Colonic mucosa (tissue), 4 donors: ENCODE results near the gene TMEM131. TPM values are rescaled to one million over a fixed set of nuclear protein-coding genes. Genes with fewer than 3 reads are reported as not detected.

ENCODE experiments used
- DNase-seq: peaks from one replicate; pipeline ENCODE4 v3.0.0-alpha.2; 2020
- H3K27ac ChIP-seq: fragments of 200-600 bp; one replicate; pipeline ENCODE4 v1.8.0; 2021
- H3K27me3 ChIP-seq: fragments of 200-600 bp; one replicate; pipeline ENCODE4 v1.8.0; 2021
- H3K36me3 ChIP-seq: fragments of 200-600 bp; one replicate; pipeline ENCODE4 v1.8.0; 2021
- H3K4me1 ChIP-seq: fragments of 200-600 bp; one replicate; pipeline ENCODE4 v1.8.0; 2021; ENCODE audit warnings: mild to moderate bottlenecking
- H3K4me3 ChIP-seq: fragments of 200-600 bp; one replicate; pipeline ENCODE4 v1.8.0; 2021
- H3K9ac ChIP-seq, 2 donors: one replicate each; pipeline ENCODE4 v1.7.0; 2013; ENCODE audit warnings: control low read depth in 2 of 2, low read depth in 2 of 2, low read length in 2 of 2
- H3K9me3 ChIP-seq: fragments of 200-600 bp; one replicate; pipeline ENCODE4 v1.8.0; 2021
- intact Hi-C: fragments of 100-400 bp; cut with DNase I; formaldehyde crosslinking; loops from one replicate; pipeline ENCODE4 v1.14.1; 2022
- total RNA-seq, 2 donors: library from RNA; stranded (reverse); fragmentation: NEBNext Ultra II Directional in 1 of 2; extraction: Animal tissue kit (Norgen Biotek cat#: 25700) in 1 of 2; gene quantifications; one replicate each; pipeline ENCODE4 v1.2.1, GENCODE V29; 2021
- TF ChIP-seq, protein P1 (sequence below): fragments of 200-600 bp; IDR thresholded peaks from one replicate; pipeline ENCODE4 v1.8.0; 2022; ENCODE audit warnings: antibody characterized with exemption, mild to moderate bottlenecking
- donor health status: healthy.
- donor health status: DM: no; HTN: no; CAD: no.
- donor health status: DM: no; HTN: no; CAD: no.

TMEM131 gene
- total RNA-seq, 2 donors from 2014 or later, result 52.4 to 60.8 TPM

DNA sequence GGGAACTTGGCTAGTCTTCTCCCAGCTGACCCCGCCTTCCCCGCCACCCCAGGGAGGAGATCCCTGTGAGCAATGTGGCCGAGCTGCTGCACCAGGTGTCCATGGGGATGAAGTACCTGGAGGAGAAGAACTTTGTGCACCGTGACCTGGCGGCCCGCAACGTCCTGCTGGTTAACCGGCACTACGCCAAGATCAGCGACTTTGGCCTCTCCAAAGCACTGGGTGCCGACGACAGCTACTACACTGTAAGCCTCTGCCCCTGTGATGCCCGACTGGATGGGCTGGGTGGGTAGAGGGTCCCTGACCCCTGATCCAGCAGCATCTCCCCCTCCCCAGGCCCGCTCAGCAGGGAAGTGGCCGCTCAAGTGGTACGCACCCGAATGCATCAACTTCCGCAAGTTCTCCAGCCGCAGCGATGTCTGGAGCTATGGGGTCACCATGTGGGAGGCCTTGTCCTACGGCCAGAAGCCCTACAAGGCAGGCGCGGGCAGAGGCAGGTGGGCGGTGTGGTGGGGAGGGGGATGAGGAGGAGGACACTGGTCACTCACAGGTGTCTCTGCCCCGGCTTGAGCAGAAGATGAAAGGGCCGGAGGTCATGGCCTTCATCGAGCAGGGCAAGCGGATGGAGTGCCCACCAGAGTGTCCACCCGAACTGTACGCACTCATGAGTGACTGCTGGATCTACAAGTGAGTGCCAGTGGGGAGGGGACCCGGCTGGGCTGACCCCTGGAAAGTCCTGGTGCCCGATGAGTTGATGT lies 258.1 kb downstream of the TMEM131 start:
- TF ChIP-seq, protein P1, sequence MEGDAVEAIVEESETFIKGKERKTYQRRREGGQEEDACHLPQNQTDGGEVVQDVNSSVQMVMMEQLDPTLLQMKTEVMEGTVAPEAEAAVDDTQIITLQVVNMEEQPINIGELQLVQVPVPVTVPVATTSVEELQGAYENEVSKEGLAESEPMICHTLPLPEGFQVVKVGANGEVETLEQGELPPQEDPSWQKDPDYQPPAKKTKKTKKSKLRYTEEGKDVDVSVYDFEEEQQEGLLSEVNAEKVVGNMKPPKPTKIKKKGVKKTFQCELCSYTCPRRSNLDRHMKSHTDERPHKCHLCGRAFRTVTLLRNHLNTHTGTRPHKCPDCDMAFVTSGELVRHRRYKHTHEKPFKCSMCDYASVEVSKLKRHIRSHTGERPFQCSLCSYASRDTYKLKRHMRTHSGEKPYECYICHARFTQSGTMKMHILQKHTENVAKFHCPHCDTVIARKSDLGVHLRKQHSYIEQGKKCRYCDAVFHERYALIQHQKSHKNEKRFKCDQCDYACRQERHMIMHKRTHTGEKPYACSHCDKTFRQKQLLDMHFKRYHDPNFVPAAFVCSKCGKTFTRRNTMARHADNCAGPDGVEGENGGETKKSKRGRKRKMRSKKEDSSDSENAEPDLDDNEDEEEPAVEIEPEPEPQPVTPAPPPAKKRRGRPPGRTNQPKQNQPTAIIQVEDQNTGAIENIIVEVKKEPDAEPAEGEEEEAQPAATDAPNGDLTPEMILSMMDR, result no peak
- H3K27me3 ChIP-seq, result no peaks in the 10 kb centered on the region
- intact Hi-C loops, result no loop called here
- no peak for DNase-seq
- no peak overlapping the region for H3K4me3 ChIP-seq
- H3K36me3 ChIP-seq, result no peaks in the 10 kb centered on the region
- H3K9me3 ChIP-seq, result no peaks in the 10 kb centered on the region
- H3K9ac ChIP-seq, result no peak overlapping the region
- H3K4me1 ChIP-seq, result no peaks in the 10 kb centered on the region
- H3K27ac ChIP-seq, result no peak overlapping the region

DNA sequence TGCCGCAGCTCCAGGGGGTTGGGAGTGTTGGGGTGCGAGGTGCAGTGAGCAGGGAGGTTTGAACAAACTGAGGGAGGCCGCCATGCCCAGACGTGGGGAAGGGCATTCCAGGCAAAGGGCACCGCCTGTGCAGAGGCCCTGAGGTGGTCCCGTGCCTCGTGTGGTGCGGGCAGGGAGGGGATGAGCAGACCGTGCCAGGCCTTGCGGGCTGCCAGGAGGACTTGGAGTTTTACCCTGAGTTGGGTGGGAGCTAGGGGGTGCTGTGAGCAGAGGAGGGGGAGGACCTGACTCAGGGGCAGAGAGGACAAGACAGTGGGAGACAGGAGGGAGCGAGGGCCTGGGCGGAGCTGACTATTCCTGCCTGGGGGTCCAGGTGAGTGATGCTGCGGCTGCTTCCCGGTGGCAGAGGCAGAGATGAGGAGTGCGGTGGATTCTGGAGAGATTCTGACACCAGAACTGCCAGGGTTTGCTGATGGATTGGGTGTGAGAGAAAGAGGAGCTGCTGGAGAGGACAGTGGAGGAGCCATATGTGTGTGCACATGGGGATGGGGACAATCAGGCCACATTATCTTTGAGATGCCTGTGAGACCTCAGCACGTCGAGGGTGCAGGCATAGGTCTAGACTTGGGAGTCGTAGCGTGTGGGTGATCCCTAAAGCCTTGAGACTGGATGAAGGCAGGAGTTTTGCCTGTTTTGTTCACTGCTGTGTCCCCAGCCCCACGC lies 259.0 kb downstream of the TMEM131 start:
- H3K4me3 ChIP-seq, result no peak overlapping the region
- intact Hi-C loops, result no loop called here
- no peaks in the 10 kb centered on the region for H3K4me1 ChIP-seq
- H3K27ac ChIP-seq, result no peak overlapping the region
- H3K9ac ChIP-seq, result no peak overlapping the region
- no peaks in the 10 kb centered on the region for H3K27me3 ChIP-seq
- H3K36me3 ChIP-seq, result no peaks in the 10 kb centered on the region
- H3K9me3 ChIP-seq, result no peaks in the 10 kb centered on the region
- TF ChIP-seq, protein P1, result no peak
- no peak for DNase-seq

DNA sequence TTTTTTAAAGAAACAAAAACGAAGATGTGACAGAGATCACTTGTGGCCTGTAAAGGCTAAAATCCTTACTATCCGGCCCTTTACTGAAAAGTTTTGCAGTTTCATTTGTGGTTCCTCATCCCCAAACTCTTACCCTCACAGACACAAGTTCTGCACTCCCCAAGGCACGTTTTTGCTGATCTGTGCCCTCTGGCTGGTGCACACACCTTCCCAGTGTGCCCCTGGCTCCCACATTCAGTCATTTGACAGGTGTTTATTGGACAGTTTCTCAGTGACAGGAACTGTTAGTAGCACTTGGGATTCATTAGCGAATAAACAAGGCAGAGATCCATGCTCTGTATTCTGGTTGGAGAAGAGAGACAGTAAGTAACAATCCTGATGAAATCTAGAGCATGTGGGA lies 259.6 kb downstream of the TMEM131 start:
- no peak overlapping the region for H3K4me3 ChIP-seq
- intact Hi-C loops, result no loop called here
- H3K9ac ChIP-seq, result no peak overlapping the region
- H3K27me3 ChIP-seq, result no peaks in the 10 kb centered on the region
- H3K9me3 ChIP-seq, result no peaks in the 10 kb centered on the region
- TF ChIP-seq, protein P1, result no peak
- no peaks in the 10 kb centered on the region for H3K4me1 ChIP-seq
- H3K36me3 ChIP-seq, result no peaks in the 10 kb centered on the region
- no peak for DNase-seq
- no peak overlapping the region for H3K27ac ChIP-seq

DNA sequence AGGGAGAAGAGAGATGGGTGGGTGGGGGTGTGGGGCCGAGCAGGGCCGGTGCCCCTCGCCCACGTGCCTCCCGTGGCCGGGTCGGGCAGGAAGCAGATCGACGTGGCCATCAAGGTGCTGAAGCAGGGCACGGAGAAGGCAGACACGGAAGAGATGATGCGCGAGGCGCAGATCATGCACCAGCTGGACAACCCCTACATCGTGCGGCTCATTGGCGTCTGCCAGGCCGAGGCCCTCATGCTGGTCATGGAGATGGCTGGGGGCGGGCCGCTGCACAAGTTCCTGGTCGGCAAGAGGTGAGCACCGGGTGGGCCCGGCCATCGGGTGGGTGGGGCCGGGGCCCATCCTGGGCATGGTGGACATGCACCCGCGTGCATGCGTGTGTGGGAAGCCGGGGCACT lies 260.6 kb downstream of the TMEM131 start:
- TF ChIP-seq, protein P1, result no peak
- DNase-seq, result no peak
- no peak overlapping the region for H3K9ac ChIP-seq
- no peak overlapping the region for H3K27ac ChIP-seq
- no peaks in the 10 kb centered on the region for H3K9me3 ChIP-seq
- no peak overlapping the region for H3K4me3 ChIP-seq
- H3K36me3 ChIP-seq, result no peaks in the 10 kb centered on the region
- no peaks in the 10 kb centered on the region for H3K27me3 ChIP-seq
- H3K4me1 ChIP-seq, result no peaks in the 10 kb centered on the region
- intact Hi-C loops, result no loop called here

DNA sequence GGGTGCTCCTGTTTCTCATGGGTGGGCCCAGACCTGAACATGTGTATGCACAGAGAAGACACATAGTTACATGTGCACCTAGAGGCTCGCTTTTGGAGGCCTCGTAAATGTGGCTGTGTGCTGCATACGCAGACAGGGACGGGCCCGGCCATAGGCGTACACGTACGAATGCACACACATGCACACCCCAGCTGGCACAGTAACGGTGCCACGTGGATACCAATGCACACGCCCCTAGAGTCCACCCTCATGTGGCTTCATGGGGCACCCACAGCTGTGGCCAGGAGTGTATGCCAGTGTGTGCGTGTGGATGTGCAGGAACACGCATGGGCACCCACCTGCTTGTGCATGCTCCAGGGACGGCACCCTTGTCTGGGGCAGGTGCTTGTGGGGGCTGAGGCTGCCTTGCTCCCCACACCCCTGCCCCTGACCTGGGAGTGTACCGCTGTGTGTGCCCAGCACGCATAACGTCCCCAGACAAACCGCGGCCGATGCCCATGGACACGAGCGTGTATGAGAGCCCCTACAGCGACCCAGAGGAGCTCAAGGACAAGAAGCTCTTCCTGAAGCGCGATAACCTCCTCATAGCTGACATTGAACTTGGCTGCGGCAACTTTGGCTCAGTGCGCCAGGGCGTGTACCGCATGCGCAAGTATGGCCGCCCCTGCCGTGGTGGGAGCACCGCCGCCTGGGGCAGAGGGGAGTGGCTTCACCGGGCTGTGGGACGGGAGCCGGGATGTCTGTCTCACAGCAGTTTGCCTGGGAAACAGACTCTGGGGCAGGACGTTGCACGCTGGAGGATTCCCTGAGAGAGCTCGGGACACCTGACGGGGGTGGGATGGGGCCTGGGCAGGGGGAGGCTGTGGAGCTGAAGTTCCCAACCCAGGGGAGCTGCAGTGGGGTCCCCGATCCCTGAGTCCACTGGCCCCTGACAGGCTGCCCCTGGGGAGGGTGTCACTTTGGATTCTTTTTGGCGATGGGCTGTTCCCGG lies 261.4 kb downstream of the TMEM131 start:
- no peaks in the 10 kb centered on the region for H3K9me3 ChIP-seq
- no peak for DNase-seq
- no peaks in the 10 kb centered on the region for H3K4me1 ChIP-seq
- no peak overlapping the region for H3K4me3 ChIP-seq
- H3K9ac ChIP-seq, result no peak overlapping the region
- no peaks in the 10 kb centered on the region for H3K27me3 ChIP-seq
- TF ChIP-seq, protein P1, result no peak
- intact Hi-C loops, result no loop called here
- H3K36me3 ChIP-seq, result no peaks in the 10 kb centered on the region
- H3K27ac ChIP-seq, result no peak overlapping the region
